GM19099 (cell line): ENCODE results near the gene GTPBP1.

ENCODE experiments used
- POLR2A ChIP-seq: IDR thresholded peaks from 3 replicates; pipeline ENCODE4 v1.6.1; 2011; ENCODE audit warnings: low read depth; ENCODE audit not compliant: insufficient read length; ENCODE audit errors: extremely low read depth

Gene GTPBP1

GRCh38 chr22:38712486-38713207, 6.9 kb downstream of the GTPBP1 start:
- TF ChIP-seq POLR2A = no peak

GRCh38 chr22:38713921-38714320, 8.2 kb downstream of the GTPBP1 start:
- no peak for TF ChIP-seq POLR2A

GRCh38 chr22:38715176-38715764, 9.5 kb downstream of the GTPBP1 start:
- no peak for TF ChIP-seq POLR2A

DNA sequence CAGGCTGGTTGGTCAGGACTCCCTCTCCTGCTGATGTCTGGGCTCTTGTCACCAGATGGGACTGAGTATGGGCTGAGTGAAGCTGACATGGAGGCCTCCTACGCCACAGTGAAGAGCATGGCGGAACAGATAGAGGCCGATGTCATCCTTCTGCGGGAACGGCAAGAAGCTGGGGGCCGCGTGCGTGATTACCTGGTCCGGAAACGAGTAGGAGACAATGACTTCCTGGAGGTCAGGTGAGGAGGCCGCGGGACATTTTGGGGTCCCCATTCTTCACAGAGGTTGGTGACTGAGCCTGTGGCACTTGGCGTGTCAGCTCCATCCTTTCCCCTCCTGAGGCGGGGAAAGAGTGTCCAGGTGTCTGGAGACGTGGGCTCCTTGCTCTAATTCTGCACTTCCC, 10.1 kb downstream of the GTPBP1 start:
- no peak for TF ChIP-seq POLR2A

DNA sequence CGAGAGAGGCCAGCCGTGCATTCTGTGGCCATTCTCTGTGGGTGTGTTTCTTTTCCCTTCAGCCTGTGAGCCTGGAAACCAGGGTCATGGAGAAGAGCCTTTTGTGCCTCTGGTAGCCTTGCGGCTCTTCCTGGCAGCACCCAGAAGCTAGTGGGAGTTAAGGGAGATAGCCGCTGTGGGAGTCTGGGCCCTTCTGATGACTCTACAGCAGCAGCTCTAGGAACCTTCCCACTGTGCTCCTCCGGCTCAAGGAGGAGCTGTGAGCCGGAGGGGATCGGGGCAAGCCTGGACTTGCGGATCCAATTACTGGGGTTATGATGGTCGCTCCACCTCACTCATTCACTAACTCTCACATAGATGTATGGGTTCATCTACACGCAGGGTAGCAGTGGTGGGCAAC, 10.5 kb downstream of the GTPBP1 start:
- TF ChIP-seq POLR2A = no peak

- no peak for TF ChIP-seq POLR2A
Observed at GRCh38 chr22:38716826-38717225, 11.1 kb downstream of the GTPBP1 start.

GRCh38 chr22:38717244-38717643, 11.5 kb downstream of the GTPBP1 start:
- TF ChIP-seq POLR2A = no peak

- no peak for TF ChIP-seq POLR2A
Observed at GRCh38 chr22:38718414-38718813, 12.7 kb downstream of the GTPBP1 start.

GRCh38 chr22:38719196-38719595, 13.5 kb downstream of the GTPBP1 start:
- no peak for TF ChIP-seq POLR2A

- TF ChIP-seq POLR2A = no peak
Observed at GRCh38 chr22:38720350-38720749, 14.6 kb downstream of the GTPBP1 start.

GRCh38 chr22:38721551-38721950, 15.8 kb downstream of the GTPBP1 start:
- no peak for TF ChIP-seq POLR2A

GRCh38 chr22:38724176-38724575, 18.4 kb downstream of the GTPBP1 start:
- no peak for TF ChIP-seq POLR2A

DNA sequence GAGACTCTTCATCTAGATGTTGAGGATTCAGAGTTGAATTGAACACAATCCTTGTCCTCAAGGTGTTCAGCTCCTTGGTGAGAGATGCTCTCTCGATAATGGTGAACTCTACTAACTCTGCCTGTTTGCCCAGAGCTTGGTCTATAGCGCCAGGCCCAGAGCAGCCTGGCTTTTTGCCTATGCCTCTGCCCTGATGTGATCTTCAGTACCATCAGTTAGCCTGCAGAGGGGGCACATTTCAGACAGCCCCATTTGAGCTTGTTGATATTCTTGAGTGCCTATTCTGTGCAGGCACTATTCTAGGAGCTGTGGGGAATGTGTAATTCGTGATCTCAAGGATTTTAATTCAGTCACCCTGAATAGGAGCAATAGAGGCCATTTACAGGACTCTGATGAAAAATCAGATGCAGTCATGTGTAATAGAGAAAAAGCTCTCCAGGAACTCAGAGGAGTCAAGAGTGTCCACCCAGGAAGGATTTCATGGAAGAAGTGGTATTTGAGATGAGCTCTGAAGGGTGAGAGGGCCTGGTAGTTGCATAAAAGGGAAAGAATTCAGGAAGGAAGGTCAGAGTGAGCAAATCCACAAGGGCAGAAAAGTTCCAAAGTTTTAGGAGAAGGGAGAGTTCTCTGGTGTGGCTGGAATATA, 19.3 kb downstream of the GTPBP1 start:
- no peak for TF ChIP-seq POLR2A

DNA sequence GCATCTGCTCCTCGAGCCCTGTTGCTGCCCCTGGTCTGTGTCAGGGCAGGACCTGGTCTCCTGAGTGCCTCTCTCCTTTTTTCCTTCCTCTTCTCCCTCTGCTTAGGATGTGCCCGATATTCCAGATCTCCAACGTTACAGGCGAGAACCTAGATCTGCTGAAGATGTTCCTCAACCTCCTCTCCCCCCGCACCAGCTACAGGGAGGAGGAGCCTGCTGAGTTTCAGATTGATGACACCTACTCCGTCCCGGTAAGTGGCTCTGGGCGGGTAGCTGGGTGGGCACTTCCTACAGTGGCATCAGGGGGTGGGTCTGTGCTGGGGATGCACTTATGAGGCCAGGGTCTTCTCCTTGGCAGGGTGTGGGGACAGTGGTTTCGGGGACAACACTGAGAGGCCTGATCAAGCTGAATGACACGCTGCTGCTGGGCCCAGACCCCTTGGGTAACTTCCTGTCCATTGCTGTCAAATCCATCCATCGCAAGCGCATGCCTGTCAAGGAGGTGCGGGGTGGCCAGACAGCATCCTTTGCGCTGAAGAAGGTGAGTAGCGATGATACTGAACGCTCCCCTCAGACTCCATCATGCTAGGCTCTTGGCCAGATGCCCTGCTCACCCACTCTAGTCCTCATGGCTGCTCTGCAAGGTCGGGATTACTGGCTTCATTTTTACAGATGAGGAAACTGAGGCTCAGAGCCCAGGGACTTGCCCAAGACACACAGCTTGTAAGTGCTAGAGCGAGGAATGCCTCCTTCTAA, 20.3 kb downstream of the GTPBP1 start:
- TF ChIP-seq POLR2A = no peak

GRCh38 chr22:38727123-38727522, 21.4 kb downstream of the GTPBP1 start:
- no peak for TF ChIP-seq POLR2A
